ENCODE results near the gene CSF1.
"Not testable (repeated sequence)": the region's sequence is repeated elsewhere in the genome, so short reads cannot be mapped to it uniquely, and the experiment has no call there.

Gene CSF1, protein sequence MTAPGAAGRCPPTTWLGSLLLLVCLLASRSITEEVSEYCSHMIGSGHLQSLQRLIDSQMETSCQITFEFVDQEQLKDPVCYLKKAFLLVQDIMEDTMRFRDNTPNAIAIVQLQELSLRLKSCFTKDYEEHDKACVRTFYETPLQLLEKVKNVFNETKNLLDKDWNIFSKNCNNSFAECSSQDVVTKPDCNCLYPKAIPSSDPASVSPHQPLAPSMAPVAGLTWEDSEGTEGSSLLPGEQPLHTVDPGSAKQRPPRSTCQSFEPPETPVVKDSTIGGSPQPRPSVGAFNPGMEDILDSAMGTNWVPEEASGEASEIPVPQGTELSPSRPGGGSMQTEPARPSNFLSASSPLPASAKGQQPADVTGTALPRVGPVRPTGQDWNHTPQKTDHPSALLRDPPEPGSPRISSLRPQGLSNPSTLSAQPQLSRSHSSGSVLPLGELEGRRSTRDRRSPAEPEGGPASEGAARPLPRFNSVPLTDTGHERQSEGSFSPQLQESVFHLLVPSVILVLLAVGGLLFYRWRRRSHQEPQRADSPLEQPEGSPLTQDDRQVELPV

DNA sequence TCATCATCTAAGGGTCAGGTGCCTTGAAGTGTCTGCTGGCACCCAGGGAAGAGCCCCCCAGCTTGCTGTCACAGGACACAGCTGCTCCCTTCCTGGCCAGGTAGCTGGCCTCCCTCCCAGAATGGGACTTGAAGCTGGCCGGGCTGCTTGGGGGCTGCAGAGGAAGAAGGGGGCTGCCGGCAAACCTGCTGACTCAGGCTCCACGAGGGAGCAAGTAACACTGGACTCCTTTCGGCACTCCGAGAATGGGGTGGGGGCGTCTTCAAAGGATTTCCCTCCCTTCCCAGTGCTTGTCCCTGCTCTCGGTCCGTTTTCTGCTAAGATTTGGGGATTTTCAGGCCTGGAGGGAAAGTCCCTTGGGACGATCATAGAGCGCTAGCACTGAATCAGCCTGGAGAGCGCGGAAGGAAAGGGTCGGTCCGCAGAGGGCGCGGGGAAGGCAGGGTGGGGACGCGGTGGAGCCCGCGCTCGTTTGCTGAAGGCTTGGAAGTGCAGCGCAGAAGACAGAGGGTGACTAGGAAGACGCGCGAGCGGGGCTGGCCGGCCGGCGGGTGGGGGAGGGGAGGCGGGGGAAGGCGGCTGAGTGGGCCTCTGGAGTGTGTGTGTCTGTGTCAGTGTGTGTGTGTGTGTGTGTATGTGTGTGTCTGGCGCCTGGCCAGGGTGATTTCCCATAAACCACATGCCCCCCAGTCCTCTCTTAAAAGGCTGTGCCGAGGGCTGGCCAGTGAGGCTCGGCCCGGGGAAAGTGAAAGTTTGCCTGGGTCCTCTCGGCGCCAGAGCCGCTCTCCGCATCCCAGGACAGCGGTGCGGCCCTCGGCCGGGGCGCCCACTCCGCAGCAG is at the start of gene CSF1:
TSS of gene CSF1 (plus strand) at position 727 of the 840 bp plus-strand sequence. CDS start 175 bp downstream, outside the sequence.
- peak; percentile 76 for DNase-seq (ENCODE audit: low spot score)

DNA sequence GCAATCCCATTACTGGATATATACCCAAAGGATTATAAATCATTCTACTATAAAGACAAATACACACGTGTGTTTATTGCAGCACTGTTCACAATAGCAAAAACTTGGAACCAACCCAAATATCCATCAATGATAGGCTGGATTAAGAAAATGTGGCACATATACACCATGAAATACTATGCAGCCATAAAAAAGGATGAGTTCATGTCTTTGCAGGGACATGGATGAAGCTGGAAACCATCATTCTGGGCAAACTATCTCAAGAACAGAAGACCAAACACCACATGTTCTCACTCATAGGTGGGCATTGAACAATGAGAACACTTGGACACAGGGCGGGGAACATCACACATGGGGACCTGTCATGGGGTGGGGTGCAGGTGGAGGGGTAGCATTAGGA is 49.0 kb upstream of the CSF1 start:
- not testable (repeated sequence) for DNase-seq (ENCODE audit: low spot score)

DNA sequence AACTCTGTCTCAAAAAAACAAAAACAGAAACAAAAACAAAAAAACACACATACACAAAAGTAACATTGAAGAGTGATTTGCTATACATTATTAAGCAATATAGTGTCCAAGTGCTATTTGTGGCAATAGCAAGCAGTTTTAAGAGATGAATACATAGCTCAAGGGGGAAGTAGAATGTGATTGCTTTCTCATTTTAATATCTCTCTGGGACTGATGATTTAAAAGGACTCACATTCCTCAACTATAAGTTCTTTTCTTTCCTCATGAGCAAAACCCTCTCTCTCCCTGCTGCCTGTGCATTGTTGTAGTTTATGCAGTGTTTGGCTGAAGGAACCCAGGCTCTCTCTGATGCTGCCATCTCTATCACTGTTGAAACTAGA is 47.0 kb upstream of the CSF1 start:
- no peak for DNase-seq (ENCODE audit: low spot score)

DNA sequence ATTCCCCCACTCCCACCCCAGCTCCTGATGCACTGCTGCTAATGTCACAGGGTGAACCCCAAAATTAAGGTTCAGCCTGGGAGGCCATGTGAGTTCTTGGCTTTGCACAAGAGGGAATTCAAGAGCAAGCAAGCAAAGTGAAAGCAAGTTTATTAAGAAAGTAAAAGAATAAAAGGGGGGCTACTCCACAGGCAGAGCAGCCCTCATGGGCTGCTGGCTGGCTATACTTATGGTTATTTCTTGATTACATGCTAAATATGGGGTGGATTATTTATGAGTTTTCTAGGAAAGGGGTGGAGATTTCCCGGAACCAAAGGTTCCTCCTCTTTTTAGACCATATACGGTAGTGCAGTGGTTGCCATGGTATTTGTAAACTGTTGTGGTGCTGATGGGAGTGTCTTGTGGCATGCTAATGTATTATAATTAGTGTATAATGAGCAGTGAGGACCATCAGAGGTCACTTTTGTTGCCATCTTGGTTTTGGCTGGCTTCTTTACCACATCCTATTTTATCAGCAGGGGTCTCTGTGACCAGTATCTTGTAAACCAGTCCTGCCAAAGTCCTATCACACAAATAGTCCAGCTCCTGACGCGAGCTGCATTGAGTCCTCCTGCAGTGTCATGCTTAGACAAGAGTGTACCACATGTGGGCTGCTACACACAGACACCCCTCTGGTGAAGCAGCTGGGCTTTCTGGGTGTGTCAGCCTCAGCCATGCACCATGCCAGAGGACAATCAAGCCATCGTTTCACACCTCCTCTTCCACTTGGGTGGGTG is 46.4 kb upstream of the CSF1 start:
- peak; percentile 15 for DNase-seq (ENCODE audit: low spot score)

DNA sequence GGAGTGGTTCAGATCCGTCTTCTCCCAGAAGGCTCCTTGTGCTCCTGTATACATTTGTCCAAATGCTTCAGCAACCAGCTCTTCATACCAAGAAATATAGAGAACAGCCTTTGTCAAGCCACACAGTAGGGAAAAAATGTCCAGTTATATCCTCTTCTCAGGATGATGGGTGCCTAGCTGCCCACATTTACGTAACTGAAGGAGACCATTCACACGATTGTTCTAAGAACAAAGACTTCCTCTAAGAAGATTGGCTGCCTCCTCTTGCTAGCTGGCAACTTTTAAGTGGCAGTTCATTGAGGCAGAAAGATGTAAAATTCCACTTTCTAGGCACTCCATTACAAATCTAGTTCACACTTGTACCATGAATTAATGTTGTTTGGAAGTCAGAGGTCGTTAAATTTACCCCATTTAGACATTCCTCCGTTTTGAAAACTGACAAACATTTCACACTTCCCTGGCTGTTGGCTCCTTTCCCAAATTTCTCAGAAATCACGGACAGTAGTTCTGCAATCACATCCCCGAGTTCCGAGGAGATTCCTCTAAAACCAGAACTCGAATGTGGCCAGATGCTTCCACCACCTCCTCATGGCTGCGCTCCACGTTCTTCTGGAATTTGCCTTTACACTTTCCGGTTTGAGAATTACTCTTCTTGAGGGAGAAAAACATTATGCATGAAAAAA is 45.6 kb upstream of the CSF1 start:
- no peak for DNase-seq (ENCODE audit: low spot score)

DNA sequence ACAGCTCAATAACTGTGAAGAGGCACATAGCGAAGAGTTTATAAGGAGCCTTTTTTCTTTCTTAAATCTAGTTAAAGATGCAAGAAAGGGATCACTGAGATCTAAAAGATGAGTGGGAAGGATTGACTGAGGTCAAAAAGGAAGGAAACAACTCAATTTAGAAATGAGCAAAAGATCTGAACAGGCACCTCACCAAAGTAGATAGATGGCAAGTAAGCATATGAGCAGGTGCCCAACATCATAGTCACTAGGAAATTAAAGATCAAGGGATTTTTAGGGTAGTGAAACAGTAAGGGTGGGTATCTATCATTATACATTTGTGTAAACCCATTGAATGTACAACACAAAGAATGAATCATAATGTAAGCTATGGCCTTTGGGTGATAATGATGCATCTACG is 44.6 kb upstream of the CSF1 start:
- no peak for DNase-seq (ENCODE audit: low spot score)

DNA sequence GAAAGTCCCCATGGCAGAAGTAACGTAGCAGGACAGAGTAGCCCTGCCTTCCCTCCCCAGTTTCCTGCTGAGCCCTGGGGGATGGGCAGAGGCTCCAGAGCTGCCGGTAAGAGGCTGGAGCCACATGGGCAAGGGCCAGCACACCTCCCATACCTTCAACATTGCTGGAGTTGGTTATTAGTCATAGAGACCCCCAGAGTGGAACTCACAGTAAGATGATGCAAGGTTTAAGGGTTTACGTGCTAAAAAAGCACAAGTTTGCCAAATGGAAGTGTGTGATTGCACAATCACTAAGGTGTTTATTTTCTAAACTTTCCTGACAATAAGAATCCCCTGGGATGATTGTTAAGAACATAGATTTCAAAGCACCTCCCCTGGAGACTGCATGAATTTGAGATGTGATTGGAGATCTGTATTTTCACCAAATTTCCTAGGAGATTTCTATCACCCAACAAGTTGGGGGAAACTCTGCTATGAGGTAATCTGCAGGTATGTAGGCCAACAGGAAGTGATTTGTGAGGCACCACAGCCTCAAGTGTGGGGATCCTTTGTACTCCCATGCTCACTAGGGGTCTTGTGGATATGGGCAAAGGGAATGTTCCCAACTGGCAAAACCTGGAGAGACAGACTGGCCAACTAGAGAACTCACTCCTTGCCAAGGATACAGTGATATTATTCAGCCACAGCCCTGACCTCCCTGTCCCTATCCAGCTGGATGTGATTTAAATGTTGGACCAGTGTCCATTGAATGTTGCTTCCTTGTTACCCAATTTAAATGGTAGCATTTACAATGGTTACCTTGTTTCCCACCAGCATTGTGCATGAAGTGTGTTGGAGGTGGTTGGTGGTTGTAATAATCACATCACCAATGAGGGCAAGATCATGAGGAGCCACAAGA is 37.1 kb upstream of the CSF1 start:
- no peak for DNase-seq (ENCODE audit: low spot score)

DNA sequence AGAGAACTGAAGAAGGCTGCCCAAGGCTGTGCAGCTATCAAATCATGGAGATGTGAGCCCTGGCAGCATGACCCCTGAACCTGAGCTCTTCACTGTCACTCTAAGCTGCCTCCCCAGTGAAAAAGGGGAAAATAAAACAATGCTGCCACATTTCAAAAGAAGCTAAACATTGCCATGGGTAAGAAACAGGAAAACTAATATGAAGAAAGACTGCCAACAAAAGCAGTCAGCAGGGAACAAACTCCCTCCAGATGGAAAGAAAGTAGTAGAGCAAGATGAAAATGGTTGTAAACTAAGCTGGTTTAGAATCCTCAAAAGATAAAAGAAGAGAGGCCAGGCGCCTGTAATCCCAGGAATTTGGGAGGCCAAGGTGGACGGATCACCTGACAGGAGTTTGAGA is 36.2 kb upstream of the CSF1 start:
- no peak for DNase-seq (ENCODE audit: low spot score)

DNA sequence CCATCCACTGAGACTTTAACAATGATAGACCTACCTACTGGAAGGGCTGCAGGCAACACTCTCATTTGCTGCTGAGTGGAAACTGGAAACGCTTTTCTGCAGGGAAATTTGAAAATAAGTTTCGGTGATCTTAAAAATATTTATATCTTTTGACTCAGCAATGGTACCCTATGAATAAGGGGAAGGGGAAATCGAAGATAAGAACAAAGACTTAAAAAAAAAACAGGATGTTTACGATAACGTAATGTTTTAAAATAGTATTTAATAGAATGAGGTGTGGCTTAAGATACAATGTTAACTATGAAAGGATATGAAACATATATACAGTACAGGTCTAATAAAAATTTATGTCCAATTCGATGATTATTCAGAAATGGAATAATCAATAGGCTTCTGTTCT is 34.8 kb upstream of the CSF1 start:
- DNase-seq (ENCODE audit: low spot score): no peak

DNA sequence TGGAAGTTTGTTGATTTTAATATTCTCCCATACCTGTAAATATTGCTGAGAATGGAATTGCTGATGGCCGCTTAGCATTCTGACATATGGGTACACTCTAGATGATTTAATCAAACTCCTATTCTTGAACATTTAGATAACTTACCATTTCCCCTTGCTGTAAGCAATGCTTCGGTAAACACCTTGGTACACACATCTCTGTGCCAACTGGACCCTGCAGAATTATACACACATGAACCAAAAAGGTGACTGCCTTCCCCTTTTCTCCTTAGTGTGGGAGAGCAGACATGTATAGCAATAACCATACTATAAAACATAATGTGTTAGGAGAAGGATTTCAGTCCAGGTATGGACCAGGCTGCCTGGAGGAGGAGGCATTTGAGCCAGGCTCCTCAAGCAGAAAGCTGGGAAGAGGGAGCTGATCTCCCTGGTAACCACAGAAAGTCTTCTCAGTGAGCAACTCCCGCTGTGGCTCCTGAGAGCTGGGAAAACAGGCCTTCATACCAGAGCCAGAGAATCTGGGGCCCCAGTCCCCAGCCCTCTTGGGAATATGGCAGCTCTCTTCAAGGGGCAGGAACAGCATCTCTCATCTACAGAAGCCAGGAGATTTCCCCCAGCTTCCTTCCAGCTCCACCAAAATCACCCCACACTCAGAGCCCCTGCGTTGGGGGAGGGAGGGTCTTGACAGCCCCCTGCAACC is 33.9 kb upstream of the CSF1 start:
- DNase-seq (ENCODE audit: low spot score): no peak

DNA sequence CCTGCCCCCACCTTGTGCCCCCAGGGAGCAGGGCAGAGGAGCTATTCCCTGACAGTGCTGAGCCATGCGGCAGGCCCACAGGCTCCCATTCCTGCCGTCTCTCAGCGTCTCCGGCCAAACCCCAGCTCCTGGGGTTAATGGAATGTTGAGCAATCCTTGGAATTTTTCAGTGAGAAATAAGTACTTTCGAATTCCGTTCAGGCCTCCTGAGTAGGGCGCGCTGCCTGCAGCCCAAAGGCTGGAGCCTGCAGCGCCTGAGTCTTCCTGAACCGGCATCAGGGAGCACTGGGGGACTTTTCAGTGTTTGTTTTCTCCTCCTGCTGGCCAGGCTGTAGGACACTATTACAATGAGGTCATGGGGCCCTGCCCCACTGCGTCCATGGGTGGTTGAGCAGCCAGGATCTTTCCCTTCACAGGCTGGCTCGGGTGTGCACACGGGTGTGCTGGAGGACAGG is 33.3 kb upstream of the CSF1 start:
- no peak for DNase-seq (ENCODE audit: low spot score)

DNA sequence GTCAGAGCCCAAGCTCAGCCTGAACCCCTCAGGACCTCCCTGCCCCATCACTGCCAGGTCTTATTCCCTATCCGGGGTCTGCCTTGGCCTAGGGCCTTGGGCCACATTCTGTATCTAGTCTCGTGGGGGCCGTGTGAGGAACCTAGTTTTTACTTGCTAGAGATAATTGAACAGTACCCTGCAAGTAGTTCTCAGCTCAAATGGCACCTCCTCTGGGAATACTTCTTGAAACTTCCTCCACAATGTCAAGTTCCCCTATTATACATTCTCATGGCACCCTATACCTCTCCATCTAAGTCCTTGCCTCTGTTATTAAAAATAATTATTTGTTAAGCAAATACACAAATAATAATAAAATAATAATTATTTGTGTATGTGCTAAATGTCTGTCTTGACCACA is 32.9 kb upstream of the CSF1 start:
- no peak for DNase-seq (ENCODE audit: low spot score)

DNA sequence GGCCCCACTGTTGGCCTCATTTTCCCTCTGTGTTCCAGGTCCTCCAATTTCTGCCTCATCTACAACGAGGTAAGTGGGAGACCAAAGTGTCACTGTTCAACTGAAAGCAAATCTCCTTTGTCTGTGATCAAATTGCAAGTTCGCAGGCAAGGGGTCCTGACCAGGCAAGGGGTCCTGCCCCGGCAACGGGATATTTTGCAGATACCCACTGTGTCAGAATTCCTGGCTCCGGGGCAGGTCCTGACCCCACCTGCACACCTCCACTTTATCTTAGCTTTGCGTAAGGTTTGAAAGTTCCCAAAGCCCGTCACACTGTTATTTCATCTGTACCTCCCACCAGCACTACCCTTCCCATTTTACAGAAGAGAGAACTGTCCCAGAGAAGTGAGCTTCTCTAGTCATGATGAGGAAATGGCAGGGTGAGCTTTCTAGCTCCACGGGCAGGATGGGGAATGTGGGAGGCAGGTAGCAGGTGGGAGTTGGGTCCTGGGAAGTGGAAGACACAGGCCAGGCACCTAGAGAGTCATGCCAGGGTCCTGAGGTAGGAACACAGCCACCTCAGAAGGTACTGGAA is 32.0 kb upstream of the CSF1 start:
- no peak for DNase-seq (ENCODE audit: low spot score)

DNA sequence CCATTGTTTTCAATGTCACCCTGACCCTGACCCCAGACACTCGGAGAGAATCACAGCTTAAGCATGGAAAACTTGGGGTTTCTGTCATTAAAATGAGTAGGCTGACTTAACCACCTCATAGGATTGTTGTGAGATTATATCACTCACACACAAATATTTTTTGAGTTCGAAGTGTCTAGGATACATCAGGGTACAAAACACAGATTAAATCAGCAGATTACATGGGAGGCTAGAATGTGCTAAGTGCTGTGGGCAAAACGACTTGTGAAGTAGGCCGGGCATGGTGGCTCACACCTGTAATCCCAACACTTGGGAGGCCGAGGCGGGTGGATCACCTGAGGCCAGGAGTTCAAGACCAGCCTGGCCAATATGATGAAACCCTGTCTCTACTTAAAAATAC is 31.3 kb upstream of the CSF1 start:
- not testable (repeated sequence) for DNase-seq (ENCODE audit: low spot score)

DNA sequence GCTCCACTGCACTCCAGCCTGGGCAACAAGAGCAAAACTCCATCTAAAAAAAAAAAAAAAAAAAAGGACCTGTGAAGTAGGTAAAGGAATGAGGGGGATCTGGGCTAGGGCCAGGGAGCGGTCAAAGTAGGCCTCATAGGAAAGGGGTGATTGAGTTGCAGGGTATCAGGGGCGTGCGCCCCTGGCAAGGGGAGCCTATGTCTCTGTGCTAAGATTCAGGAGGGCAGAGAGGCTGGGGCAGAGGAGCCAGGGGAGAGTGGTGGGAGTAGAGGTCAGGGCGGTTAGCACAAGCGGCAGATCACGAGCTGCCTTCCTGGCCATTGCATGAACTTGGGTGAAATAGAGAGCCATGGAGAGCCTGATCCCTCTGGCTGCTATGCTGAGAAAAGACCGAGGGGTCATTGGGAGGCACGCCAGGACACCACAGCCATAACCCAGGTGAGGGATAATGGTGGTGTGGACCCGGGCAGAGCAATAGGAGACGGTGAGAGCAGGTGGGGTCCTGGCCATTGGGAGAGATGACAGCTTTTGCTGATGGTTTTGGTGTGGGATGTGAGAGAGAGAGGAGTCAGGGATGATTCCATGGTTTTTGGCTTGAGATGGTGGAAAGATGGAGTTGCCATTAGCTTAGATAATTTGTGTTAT is 30.6 kb upstream of the CSF1 start:
- DNase-seq (ENCODE audit: low spot score): no peak

DNA sequence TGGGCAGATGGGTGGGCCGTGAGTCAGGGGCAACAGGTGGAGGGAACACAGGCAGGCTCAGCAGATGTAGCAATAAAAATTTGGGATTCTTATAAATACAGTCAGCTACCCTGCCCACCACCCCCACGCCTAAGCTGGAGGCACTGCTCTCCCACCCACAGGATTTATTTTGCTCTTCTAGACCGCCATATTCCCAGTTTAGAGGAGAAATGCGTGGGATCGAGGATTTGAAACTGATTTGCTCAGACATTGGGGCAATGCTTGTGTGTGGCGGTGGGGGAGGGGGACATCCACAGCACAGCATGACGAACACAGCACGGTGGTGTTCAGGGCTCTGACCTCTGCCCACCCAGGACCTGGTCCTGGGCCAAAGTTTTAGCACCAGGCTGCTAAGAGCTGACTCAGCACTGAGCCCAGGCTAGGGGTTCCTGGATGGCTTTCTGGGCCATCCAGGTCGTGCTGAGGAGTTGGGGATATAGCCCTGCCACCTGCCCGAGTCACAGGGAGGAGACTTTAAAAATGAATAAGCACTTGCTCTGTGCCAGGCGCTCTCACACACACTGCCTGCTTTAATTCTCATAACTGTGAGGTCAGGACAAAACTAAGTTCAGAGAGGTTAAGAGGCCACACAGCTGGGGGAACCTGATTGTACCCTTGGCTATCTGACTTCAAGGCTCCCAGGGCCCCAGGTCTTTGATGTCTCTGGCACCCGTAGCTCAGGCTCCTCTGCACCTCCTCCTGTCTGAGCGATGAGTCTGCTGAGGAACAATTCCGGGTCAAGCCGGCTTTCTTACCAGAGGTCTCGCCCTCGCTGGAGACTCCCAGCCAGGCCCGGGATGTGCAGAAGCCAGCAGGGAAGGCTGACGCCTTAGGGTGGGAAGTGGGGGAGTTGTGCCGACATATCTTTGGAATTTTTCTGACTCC is 29.4 kb upstream of the CSF1 start:
- no peak for DNase-seq (ENCODE audit: low spot score)

DNA sequence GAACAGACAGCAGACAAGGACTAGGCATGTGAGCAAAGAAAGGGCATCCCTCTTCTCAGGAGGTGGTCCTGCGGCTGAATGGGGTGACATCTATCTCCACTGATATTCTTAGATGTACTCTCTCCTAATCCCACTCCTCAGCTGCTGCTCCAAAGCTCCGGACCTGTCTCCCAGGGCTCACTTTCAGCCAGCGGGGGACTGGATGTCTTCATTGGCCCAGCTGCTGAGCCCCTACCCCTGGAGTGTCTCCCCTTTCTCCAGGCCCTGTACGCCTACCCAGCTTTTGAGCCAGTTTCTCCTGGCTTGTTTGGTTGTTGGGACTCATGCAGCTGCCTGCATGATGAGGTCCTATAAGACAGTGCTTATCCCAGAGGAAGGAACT is 28.8 kb upstream of the CSF1 start:
- DNase-seq (ENCODE audit: low spot score): no peak
